Epithelial cell of proximal tubule (primary cell): ENCODE results near the gene PPP1R3F. TPM values are rescaled to one million over a fixed set of nuclear protein-coding genes. Genes with fewer than 3 reads are reported as not detected.

ENCODE experiments used
- DNase-seq: peaks from one replicate; pipeline ENCODE4 v3.0.0-alpha.2; 2011; ENCODE audit warnings: low read depth
- H3K4me3 ChIP-seq: 2 replicates; pipeline ENCODE4 v1.5.1; 2011; ENCODE audit warnings: low read depth, mild to moderate bottlenecking, low read length
- total RNA-seq: library from RNA; depleted of rRNA; stranded (reverse); fragments of >200 nt; gene quantifications from 2 replicates; pipeline ENCODE4 v1.2.3, GENCODE V29; 2015
- TF ChIP-seq, protein P1 (sequence below): conservative IDR thresholded peaks from 2 replicates; pipeline ENCODE4 v1.5.1; 2012; ENCODE audit warnings: low read depth, mild to moderate bottlenecking, low read length

PPP1R3F gene
- total RNA-seq, 1 donor from 2014 or later: 2.3 TPM

GRCh38 chrX:49254639-49255038 is 15.0 kb upstream of the PPP1R3F start:
- no peak for DNase-seq
- TF ChIP-seq, protein P1, sequence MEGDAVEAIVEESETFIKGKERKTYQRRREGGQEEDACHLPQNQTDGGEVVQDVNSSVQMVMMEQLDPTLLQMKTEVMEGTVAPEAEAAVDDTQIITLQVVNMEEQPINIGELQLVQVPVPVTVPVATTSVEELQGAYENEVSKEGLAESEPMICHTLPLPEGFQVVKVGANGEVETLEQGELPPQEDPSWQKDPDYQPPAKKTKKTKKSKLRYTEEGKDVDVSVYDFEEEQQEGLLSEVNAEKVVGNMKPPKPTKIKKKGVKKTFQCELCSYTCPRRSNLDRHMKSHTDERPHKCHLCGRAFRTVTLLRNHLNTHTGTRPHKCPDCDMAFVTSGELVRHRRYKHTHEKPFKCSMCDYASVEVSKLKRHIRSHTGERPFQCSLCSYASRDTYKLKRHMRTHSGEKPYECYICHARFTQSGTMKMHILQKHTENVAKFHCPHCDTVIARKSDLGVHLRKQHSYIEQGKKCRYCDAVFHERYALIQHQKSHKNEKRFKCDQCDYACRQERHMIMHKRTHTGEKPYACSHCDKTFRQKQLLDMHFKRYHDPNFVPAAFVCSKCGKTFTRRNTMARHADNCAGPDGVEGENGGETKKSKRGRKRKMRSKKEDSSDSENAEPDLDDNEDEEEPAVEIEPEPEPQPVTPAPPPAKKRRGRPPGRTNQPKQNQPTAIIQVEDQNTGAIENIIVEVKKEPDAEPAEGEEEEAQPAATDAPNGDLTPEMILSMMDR: no peak
- H3K4me3 ChIP-seq: no peak overlapping the region

GRCh38 chrX:49256268-49256995 is 13.2 kb upstream of the PPP1R3F start:
- no peak for DNase-seq
- TF ChIP-seq, protein P1: no peak
- no peak overlapping the region for H3K4me3 ChIP-seq

DNA sequence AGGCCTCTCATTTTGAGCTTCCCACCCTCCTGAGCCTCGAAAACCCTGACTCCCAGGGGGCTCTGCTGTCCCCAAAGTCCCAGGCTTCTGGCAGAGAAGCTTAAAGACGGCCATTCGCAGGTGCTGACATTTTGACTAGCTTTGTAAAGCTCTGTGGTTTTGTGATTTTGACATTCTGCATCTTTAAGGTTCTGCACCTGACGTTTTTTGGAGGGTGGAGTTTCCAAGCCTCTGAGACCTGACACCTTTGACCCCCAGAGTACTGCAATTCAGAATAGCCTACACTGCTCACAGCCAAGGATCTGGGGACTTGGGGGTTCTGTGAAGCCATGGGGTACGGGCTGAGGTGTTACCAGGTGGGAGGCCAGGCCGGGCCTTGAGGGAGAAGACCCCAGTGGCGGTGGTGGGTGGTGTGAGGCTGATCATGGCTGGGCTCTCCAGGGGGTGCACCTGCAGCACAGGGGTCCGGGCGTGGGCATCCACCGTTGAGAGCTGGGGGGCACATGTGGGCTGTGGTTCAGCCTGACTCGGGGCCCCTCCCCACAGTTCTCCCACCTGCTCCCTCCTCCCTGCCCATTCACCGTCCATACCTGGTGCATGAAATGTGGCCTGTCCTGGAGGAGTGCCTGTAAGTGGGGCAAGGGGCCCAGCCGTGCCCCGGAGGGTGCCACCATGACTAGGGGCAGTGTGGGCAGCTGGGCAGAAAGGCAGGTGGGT is 12.4 kb upstream of the PPP1R3F start:
- no peak overlapping the region for H3K4me3 ChIP-seq
- TF ChIP-seq, protein P1: no peak

GRCh38 chrX:49257846-49258748 is 11.5 kb upstream of the PPP1R3F start:
- TF ChIP-seq, protein P1: no peak
- DNase-seq: no peak
- no peak overlapping the region for H3K4me3 ChIP-seq

More for the DNA sequence above, 12.4 kb upstream of the PPP1R3F start:
- DNase-seq: no peak

DNA sequence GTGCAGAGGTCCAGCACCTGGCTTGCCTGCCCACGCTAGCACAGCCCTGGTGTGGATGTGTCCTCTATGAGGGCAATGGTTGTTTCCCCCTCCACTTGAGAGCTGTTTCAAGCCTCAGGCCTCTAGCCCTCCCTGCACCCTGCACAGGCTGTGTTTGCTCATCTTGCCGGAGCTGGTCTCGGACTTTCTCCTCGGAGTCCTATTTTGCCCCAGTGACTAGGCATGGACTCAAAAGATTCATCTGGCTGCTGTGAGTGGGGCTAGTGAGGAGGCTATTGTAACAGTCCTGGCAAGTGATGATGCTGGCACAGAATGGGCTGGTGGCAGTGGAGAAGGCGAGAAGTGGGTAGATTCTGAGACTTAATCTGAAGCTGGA is 10.9 kb upstream of the PPP1R3F start:
- no peak overlapping the region for H3K4me3 ChIP-seq
- DNase-seq: no peak
- TF ChIP-seq, protein P1: no peak

DNA sequence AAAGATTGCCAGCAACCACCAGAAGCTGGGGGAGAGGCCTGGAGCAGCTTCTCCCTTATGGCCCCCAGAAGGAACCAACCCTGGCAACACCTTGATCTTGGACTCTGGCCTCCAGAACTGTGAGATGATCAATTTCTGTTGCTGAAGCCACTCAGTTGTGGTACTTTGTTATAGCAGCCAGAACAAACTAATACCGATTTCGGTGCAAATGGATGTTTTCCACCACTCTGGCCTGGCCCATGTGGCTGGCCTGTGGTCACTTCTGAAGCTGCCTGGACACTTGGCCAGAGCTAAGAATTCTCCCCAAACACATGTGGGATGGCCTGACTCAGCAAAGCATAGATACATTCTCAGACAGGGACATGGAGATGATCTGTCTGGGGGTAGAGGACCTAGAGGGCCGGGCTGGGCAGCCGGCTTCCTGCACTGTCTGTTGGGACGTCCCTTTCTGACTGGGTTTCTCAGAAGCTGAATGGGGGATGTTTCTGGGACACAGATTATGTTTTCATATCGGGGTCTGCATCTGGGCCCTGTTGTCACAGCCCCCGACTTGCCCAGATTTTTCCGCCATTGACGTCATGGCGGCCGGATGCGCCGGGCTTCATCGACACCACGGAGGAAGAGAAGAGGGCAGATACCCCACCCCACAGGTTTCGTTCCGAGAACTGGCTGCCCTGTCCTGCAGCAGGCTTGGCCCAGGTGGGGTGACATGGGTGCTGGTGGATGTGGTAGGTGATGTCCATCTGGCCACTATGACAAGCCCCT is 9.2 kb upstream of the PPP1R3F start:
- TF ChIP-seq, protein P1: no peak
- no peak for DNase-seq

More for the DNA sequence above, 9.2 kb upstream of the PPP1R3F start:
- H3K4me3 ChIP-seq: no peak overlapping the region
